ENCODE data around the gene RAB22A. TPM values are rescaled to one million over a fixed set of nuclear protein-coding genes. Genes with fewer than 3 reads are reported as not detected.
A peak's percentile ranks its signal among the peaks of the same experiment; 100 is the strongest.
"Not testable (repeated sequence)": the region's sequence is repeated elsewhere in the genome, so short reads cannot be mapped to it uniquely, and the experiment has no call there.

The RAB22A gene
- total RNA-seq, 6 experiments from 2014 or later: 20.4 to 26.0 (median 22.7) TPM

DNA sequence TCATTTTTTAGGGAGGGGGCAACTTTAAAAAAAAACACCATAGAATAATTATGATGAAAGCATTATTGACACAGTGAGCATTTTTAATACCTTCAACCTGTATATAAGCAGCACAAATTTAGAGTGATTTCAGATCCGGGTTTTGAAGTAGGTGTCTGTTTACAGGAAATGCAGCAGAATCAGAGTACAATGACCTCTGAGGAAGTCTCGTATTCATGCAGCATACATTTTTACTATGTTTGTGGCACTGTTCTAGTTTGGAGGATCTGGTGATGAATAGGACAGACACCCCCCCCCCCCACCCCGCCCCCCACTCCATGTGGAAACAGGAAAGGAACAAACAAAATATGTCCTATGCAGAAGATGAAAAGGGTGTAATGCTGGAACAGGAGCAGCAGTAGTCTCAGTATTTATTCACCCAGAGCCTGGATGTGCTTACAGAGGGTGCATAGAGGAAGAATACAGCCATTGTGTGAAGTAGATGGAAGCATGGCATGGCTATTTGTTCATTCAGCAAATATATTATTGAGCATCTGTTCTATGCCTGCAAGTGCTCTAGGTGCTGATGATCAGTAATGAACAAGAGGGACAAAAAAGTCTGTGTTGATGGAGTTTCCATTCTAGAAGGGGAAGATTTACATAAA is 99.2 kb downstream of the RAB22A start:
- Mint-ChIP-seq H3K4me1 (ENCODE audit: low read depth) (no peaks in the 10 kb centered on the region), H3K9me3 (no peaks in the 10 kb centered on the region), H3K27me3 (ENCODE audit: insufficient read depth) (no peaks in the 10 kb centered on the region), H3K4me3 (no peak overlapping the region), H3K36me3 (ENCODE audit: low read depth) (no peaks in the 10 kb centered on the region), H3K27ac (peak overlapping the region; percentile 74)
- DNase-seq: no peak
- TF ChIP-seq, protein P1, sequence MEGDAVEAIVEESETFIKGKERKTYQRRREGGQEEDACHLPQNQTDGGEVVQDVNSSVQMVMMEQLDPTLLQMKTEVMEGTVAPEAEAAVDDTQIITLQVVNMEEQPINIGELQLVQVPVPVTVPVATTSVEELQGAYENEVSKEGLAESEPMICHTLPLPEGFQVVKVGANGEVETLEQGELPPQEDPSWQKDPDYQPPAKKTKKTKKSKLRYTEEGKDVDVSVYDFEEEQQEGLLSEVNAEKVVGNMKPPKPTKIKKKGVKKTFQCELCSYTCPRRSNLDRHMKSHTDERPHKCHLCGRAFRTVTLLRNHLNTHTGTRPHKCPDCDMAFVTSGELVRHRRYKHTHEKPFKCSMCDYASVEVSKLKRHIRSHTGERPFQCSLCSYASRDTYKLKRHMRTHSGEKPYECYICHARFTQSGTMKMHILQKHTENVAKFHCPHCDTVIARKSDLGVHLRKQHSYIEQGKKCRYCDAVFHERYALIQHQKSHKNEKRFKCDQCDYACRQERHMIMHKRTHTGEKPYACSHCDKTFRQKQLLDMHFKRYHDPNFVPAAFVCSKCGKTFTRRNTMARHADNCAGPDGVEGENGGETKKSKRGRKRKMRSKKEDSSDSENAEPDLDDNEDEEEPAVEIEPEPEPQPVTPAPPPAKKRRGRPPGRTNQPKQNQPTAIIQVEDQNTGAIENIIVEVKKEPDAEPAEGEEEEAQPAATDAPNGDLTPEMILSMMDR (IDR thresholded peaks at IDR 0.05): no peak

DNA sequence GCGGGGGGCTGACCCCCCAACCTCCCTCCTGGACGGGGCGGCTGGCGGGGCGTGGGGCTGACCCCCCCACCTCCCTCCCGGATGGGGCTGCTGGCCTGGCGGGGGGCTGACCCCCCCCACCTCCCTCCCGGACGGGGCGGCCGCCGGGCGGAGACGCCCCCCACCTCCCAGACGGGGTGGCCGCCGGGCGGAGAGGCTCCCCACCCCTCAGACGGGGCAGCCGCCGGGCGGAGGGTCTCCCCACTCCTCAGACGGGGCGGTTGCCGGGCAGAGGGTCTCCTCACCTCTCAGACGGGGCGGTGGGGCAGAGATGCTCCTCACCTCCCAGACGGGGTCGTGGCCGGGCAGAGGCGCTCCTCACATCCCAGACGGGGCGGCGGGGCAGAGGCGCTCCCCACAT is 104.7 kb downstream of the RAB22A start:
- H3K27ac Mint-ChIP-seq, H3K4me3 Mint-ChIP-seq: not testable (repeated sequence)
- H3K36me3 Mint-ChIP-seq (ENCODE audit: low read depth): peaks cover 11% of the 10 kb centered on the region

DNA sequence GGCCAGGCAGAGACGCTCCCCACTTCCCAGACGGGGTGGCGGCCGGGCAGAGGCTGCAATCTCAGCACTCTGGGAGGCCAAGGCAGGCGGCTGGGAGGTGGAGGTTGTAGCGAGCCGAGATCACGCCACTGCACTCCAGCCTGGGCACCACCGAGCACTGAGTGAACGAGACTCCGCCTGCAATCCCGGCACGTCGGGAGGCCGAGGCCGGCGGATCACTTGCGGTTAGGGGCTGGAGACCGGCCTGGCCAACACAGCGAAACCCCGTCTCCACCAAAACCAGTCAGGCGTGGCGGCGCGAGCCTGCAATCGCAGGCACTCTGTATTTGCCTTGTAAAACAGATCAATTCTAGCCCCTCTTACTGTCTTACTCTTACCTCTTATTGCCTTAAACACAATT is 105.3 kb downstream of the RAB22A start:
- not testable (repeated sequence) for H3K4me3 Mint-ChIP-seq; DNase-seq; H3K27me3 Mint-ChIP-seq (ENCODE audit: insufficient read depth); H3K27ac Mint-ChIP-seq; H3K9me3 Mint-ChIP-seq
- Mint-ChIP-seq H3K4me1 (ENCODE audit: low read depth) (peaks cover 34% of the 10 kb centered on the region), H3K36me3 (ENCODE audit: low read depth) (peaks cover 17% of the 10 kb centered on the region)

More for the DNA sequence above, 104.7 kb downstream of the RAB22A start:
- peaks cover 28% of the 10 kb centered on the region for H3K4me1 Mint-ChIP-seq (ENCODE audit: low read depth)
- not testable (repeated sequence) for H3K9me3 Mint-ChIP-seq; H3K27me3 Mint-ChIP-seq (ENCODE audit: insufficient read depth); DNase-seq

DNA sequence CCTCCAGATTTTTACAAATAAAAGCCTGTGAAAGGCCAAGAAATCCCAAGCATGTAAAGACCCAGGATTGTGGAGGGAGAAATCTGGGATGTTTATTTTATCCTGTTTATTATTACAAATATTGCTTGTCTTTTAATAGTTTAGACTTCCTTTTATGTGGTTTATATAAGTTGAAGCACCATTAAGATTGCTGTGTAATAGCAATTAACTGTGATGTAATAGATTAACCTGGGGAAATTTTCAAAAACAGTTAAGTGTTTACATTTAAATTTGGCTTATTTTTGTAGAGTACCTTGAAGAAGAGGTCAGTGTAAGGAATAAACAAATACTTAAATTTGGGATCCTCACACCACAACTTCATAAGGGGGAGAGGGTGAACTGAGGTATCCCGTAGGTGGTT is 106.5 kb downstream of the RAB22A start:
- DNase-seq: no peak
- peaks cover 30% of the 10 kb centered on the region for H3K36me3 Mint-ChIP-seq (ENCODE audit: low read depth)
- peaks cover 46% of the 10 kb centered on the region for H3K4me1 Mint-ChIP-seq (ENCODE audit: low read depth)
- TF ChIP-seq, protein P1 (IDR thresholded peaks at IDR 0.05): no peak
- H3K4me3 Mint-ChIP-seq: no peak overlapping the region
- no peaks in the 10 kb centered on the region for H3K9me3 Mint-ChIP-seq
- peak overlapping the region; percentile 26; the same call in 1 of the 2 replicates for H3K27ac Mint-ChIP-seq
- no peaks in the 10 kb centered on the region for H3K27me3 Mint-ChIP-seq (ENCODE audit: insufficient read depth)

DNA sequence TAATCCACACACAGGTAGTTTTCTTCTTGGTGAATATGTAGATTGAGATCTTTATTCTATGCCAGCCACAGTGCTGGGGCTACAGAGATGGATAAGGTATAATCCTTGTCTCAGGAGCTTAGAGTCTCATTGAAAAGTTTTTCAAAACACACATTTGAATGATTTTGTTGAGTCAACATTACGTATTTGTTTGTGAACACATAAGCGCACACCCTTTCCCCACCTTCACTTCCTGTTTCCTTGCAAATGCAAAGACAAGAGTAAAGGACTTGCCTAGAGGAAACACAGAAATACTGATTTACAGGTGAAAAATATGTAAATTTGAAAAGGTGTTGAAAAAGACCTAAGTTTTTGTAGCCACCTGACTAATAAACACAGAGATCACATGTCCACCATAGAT is 107.3 kb downstream of the RAB22A start:
- TF ChIP-seq, protein P1 (IDR thresholded peaks at IDR 0.05): no peak
- Mint-ChIP-seq H3K4me3 (no peak overlapping the region), H3K4me1 (ENCODE audit: low read depth) (peaks cover 54% of the 10 kb centered on the region), H3K36me3 (ENCODE audit: low read depth) (peaks cover 30% of the 10 kb centered on the region), H3K27me3 (ENCODE audit: insufficient read depth) (no peaks in the 10 kb centered on the region), H3K27ac (no peak overlapping the region), H3K9me3 (no peaks in the 10 kb centered on the region)
- DNase-seq: no peak

Other genes with a start within 250 kb of the RAB22A start
- gene ANKRD60, start 81.1 kb upstream of the RAB22A start, total RNA-seq (2021; fragmentation: NEBNext Ultra II Directional; extraction: Animal tissue kit (Norgen Biotek cat#: 25700)): not detected
- 10 to 100 TPM; 48.9 to 57.4 (median 54.5) TPM for gene VAPB, start 79.5 kb downstream of the RAB22A start, total RNA-seq (2021; fragmentation: NEBNext Ultra II Directional; extraction: Animal tissue kit (Norgen Biotek cat#: 25700))
- gene APCDD1L, start 205.7 kb downstream of the RAB22A start, total RNA-seq (2021; fragmentation: NEBNext Ultra II Directional; extraction: Animal tissue kit (Norgen Biotek cat#: 25700)): 10 to 100 TPM; 14.5 to 43.3 (median 34.9) TPM